Activated CD8-positive, alpha-beta memory T cell treated with anti-CD3 and anti-CD28 coated beads for 36 hours (primary cell): ENCODE data around the gene SDHC. TPM values are rescaled to one million over a fixed set of nuclear protein-coding genes. Genes with fewer than 3 reads are reported as not detected.

Experiments used
- CTCF ChIA-PET: fragments of 350-600 bp; sonication (Branson Sonifier 250); formaldehyde crosslinking; loops from one replicate; lab custom pipeline; 2021; ENCODE audit warnings: antibody characterized with exemption; lab: Charles Lee
- POLR2A ChIA-PET: fragments of 350-600 bp; sonication (Branson Sonifier 250); formaldehyde crosslinking; loops from one replicate; lab custom pipeline; 2021; ENCODE audit warnings: antibody characterized with exemption; lab: Charles Lee
- total RNA-seq, 2 experiments: library from RNA; stranded (reverse); gene quantifications; one replicate each; pipeline ENCODE4 v1.2.3, GENCODE V29; 2021

SDHC gene
- total RNA-seq = 100 to 1,000 TPM; 211 to 218 TPM

- ChIA-PET CTCF (interaction anchor here (0.6 to 1.4 kb wide), 5 partner anchors 9 to 104 kb away, joined by 3 to 4 read pairs (median 3); no protein-coding TSS in a partner anchor), POLR2A (interaction anchor here (0.9 to 1.3 kb wide), 3 partner anchors 8 to 112 kb away, joined by 3 to 5 read pairs (median 4); partner anchors contain the start of gene NDUFS2)
These were observed at the start of gene SDHC for GRCh38 chr1:161314201-161314981. Gene SDHC (plus strand): TSS chr1:161314381. CDS start chr1:161314406, 25 bp downstream.

GRCh38 chr1:161265305-161265704 is 48.9 kb upstream of the SDHC start:
- CTCF ChIA-PET = interaction anchor here (0.7 kb wide), 1 partner anchor 8 kb away, joined by 4 read pairs; no protein-coding TSS in a partner anchor
- POLR2A ChIA-PET = interaction anchor here (0.7 kb wide), 1 partner anchor 24 kb away, joined by 16 read pairs; no protein-coding TSS in a partner anchor

- CTCF ChIA-PET = interaction anchor here (0.7 kb wide), 1 partner anchor 9 kb away, joined by 4 read pairs; no protein-coding TSS in a partner anchor
- POLR2A ChIA-PET = interaction anchor here (0.7 kb wide), 1 partner anchor 24 kb away, joined by 16 read pairs; no protein-coding TSS in a partner anchor
These were observed 48.0 kb upstream of the SDHC start for GRCh38 chr1:161266202-161266601.

GRCh38 chr1:161266836-161267235 is 47.3 kb upstream of the SDHC start:
- CTCF ChIA-PET = no interaction called here

GRCh38 chr1:161267321-161267720 is 46.9 kb upstream of the SDHC start:
- ChIA-PET CTCF (no interaction called here), POLR2A (no interaction called here)

More at GRCh38 chr1:161266836-161267235, 47.3 kb upstream of the SDHC start:
- POLR2A ChIA-PET = no interaction called here

GRCh38 chr1:161273402-161273801 is 40.8 kb upstream of the SDHC start:
- ChIA-PET POLR2A (interaction anchor here (0.7 kb wide), 1 partner anchor 32 kb away, joined by 3 read pairs; no protein-coding TSS in a partner anchor), CTCF (interaction anchor here (1.3 kb wide), 1 partner anchor 13 kb away, joined by 4 read pairs; no protein-coding TSS in a partner anchor)

GRCh38 chr1:161274874-161275273 is 39.3 kb upstream of the SDHC start:
- CTCF ChIA-PET = interaction anchor here (0.6 to 1.3 kb wide), 2 partner anchors 11 to 87 kb away, joined by 3 to 4 read pairs; no protein-coding TSS in a partner anchor
- POLR2A ChIA-PET = no interaction called here

- ChIA-PET POLR2A (no interaction called here), CTCF (interaction anchor here (0.7 to 0.9 kb wide), 2 partner anchors 90 to 98 kb away, joined by 4 to 8 read pairs; no protein-coding TSS in a partner anchor)
These were observed 31.2 kb upstream of the SDHC start for GRCh38 chr1:161282991-161283390.

- CTCF ChIA-PET = interaction anchor here (2.2 kb wide), 1 partner anchor 11 kb away, joined by 4 read pairs; no protein-coding TSS in a partner anchor
- POLR2A ChIA-PET = no interaction called here
These were observed 29.1 kb upstream of the SDHC start for GRCh38 chr1:161285113-161285512.

- CTCF ChIA-PET = interaction anchor here (2.2 kb wide), 1 partner anchor 11 kb away, joined by 4 read pairs; no protein-coding TSS in a partner anchor
- POLR2A ChIA-PET = no interaction called here
These were observed 28.7 kb upstream of the SDHC start for GRCh38 chr1:161285521-161285920.

- CTCF ChIA-PET = interaction anchor here (1.4 to 2.2 kb wide), 3 partner anchors 13 to 95 kb away, joined by 3 to 8 read pairs (median 4); no protein-coding TSS in a partner anchor
- POLR2A ChIA-PET = interaction anchor here (0.7 kb wide), 1 partner anchor 116 kb away, joined by 4 read pairs; no protein-coding TSS in a partner anchor
These were observed 26.6 kb upstream of the SDHC start for GRCh38 chr1:161287482-161288054.

GRCh38 chr1:161290779-161291178 is 23.4 kb upstream of the SDHC start:
- CTCF ChIA-PET = interaction anchor here (0.7 to 1.6 kb wide), 11 partner anchors 11 to 98 kb away, joined by 3 to 7 read pairs (median 3); partner anchors contain the start of gene SDHC
- POLR2A ChIA-PET = no interaction called here

GRCh38 chr1:161297415-161297814 is 16.8 kb upstream of the SDHC start:
- ChIA-PET CTCF (no interaction called here), POLR2A (no interaction called here)

- ChIA-PET CTCF (no interaction called here), POLR2A (no interaction called here)
These were observed 16.1 kb upstream of the SDHC start for GRCh38 chr1:161298116-161298515.

- ChIA-PET CTCF (no interaction called here), POLR2A (no interaction called here)
These were observed 14.8 kb upstream of the SDHC start for GRCh38 chr1:161299347-161299746.

GRCh38 chr1:161300478-161300877 is 13.7 kb upstream of the SDHC start:
- ChIA-PET CTCF (no interaction called here), POLR2A (interaction anchor here (0.7 kb wide), 1 partner anchor 90 kb away, joined by 5 read pairs; no protein-coding TSS in a partner anchor)

GRCh38 chr1:161304927-161305866 is 9.0 kb upstream of the SDHC start:
- ChIA-PET POLR2A (interaction anchor here (0.8 to 1.3 kb wide), 3 partner anchors 9 to 187 kb away, joined by 3 to 5 read pairs (median 3); partner anchors contain the start of genes NIT1, PFDN2, SDHC and TOMM40L), CTCF (interaction anchor here (1.3 to 2.3 kb wide), 5 partner anchors 9 to 79 kb away, joined by 4 to 9 read pairs (median 4); partner anchors contain the start of genes SDHC and TOMM40L)
